ENCODE results near the gene MAP3K13.

Gene MAP3K13

DNA sequence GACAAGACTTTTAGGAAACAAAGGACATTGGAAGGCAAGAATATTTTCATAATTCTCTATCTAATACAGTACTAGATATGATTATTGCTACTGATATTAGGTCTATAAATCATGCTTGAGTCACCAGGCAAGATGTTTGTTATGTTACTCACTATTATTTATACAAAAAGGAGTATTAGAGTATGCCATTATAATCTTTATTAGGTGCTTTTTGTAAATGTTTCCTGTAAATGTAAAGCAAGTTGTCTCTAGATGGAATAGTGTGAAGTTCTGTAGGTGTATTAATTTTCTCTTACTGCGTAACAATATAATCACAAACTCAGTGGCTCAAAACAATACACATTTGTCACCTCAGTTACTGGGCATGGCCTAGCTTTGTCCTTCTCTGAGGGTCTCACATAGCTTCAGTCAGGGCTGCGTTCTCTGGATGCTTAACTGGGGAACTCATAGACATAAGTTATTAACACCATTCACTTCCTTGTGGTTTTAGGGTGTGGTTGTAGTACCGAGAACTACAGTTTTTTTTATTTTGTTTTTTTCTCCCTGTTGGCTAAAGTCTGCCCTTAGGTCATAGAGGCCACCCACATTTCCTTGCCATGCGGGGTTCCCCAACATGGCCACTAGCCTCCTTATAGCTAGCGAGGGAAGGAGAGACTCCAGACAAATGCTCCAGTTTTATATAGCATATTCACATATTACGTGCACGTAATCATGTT lies 20.3 kb upstream of the MAP3K13 start:
- no peak for TF ChIP-seq EZH2phosphoT487 (IDR thresholded peaks at IDR 0.05; ENCODE audit: borderline replicate concordance, low read length)
- TF ChIP-seq, protein P1, sequence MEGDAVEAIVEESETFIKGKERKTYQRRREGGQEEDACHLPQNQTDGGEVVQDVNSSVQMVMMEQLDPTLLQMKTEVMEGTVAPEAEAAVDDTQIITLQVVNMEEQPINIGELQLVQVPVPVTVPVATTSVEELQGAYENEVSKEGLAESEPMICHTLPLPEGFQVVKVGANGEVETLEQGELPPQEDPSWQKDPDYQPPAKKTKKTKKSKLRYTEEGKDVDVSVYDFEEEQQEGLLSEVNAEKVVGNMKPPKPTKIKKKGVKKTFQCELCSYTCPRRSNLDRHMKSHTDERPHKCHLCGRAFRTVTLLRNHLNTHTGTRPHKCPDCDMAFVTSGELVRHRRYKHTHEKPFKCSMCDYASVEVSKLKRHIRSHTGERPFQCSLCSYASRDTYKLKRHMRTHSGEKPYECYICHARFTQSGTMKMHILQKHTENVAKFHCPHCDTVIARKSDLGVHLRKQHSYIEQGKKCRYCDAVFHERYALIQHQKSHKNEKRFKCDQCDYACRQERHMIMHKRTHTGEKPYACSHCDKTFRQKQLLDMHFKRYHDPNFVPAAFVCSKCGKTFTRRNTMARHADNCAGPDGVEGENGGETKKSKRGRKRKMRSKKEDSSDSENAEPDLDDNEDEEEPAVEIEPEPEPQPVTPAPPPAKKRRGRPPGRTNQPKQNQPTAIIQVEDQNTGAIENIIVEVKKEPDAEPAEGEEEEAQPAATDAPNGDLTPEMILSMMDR (IDR thresholded peaks at IDR 0.05; ENCODE audit: low read depth, low read length, poor library complexity, severe bottlenecking): no peak
- H3K79me2 ChIP-seq (ENCODE audit: control insufficient read depth, low read length): no peaks in the 10 kb centered on the region
- no peaks in the 10 kb centered on the region for H3K9me3 ChIP-seq (ENCODE audit: control insufficient read depth, insufficient read depth, low read length)
- H3K4me3 ChIP-seq (ENCODE audit: low read length): no peak overlapping the region
- H3K4me2 ChIP-seq (ENCODE audit: low read length): no peak overlapping the region
- no peaks in the 10 kb centered on the region for H3K4me1 ChIP-seq (ENCODE audit: control insufficient read depth, low read length)
- no peaks in the 10 kb centered on the region for H3K27me3 ChIP-seq (ENCODE audit: control insufficient read depth, low read length)
- no peak overlapping the region for H3K27ac ChIP-seq (ENCODE audit: low read depth, low read length)
- H3K36me3 ChIP-seq (ENCODE audit: control insufficient read depth, low read length): no peaks in the 10 kb centered on the region
- no peaks in the 10 kb centered on the region for H4K20me1 ChIP-seq (ENCODE audit: control insufficient read depth, insufficient read depth, low read depth, low read length)
- H3K9me2 ChIP-seq (replicated peaks; ENCODE audit: control insufficient read depth, low read length): no peaks in the 10 kb centered on the region
- H3F3A ChIP-seq (ENCODE audit: control insufficient read depth, insufficient read depth): no peaks in the 10 kb centered on the region

DNA sequence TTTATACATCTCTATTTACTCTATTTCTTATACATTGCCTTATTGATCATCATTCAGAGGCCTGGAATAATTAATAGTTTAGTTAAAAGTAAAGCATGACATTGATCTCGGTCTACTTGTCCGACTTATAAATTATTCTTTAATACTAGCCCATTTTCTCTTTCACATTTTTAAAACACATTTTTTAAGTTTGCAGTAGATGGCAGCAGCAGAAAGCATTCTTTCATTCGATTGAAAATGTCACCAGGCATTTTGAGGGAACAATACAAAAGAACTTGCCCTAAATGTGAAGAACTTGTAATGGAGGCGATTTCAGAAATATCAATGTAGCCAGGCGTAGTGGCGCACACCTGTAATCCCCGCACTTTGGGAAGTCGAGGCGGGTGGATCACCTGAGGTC lies 15.5 kb upstream of the MAP3K13 start:
- Histone ChIP-seq H3K4me1 (ENCODE audit: control insufficient read depth, low read length) (no peaks in the 10 kb centered on the region), H4K20me1 (ENCODE audit: control insufficient read depth, insufficient read depth, low read depth, low read length) (no peaks in the 10 kb centered on the region), H3K9me3 (ENCODE audit: control insufficient read depth, insufficient read depth, low read length) (no peaks in the 10 kb centered on the region), H3K36me3 (ENCODE audit: control insufficient read depth, low read length) (no peaks in the 10 kb centered on the region), H3K27me3 (ENCODE audit: control insufficient read depth, low read length) (no peaks in the 10 kb centered on the region), H3K79me2 (ENCODE audit: control insufficient read depth, low read length) (no peaks in the 10 kb centered on the region), H3K9me2 (replicated peaks; ENCODE audit: control insufficient read depth, low read length) (no peaks in the 10 kb centered on the region), H3K4me2 (ENCODE audit: low read length) (no peak overlapping the region), H3K4me3 (ENCODE audit: low read length) (no peak overlapping the region), H3F3A (ENCODE audit: control insufficient read depth, insufficient read depth) (no peaks in the 10 kb centered on the region), H3K27ac (ENCODE audit: low read depth, low read length) (no peak overlapping the region)
- no peak for TF ChIP-seq EZH2phosphoT487 (IDR thresholded peaks at IDR 0.05; ENCODE audit: borderline replicate concordance, low read length)
- TF ChIP-seq, protein P1 (IDR thresholded peaks at IDR 0.05; ENCODE audit: low read depth, low read length, poor library complexity, severe bottlenecking): no peak

DNA sequence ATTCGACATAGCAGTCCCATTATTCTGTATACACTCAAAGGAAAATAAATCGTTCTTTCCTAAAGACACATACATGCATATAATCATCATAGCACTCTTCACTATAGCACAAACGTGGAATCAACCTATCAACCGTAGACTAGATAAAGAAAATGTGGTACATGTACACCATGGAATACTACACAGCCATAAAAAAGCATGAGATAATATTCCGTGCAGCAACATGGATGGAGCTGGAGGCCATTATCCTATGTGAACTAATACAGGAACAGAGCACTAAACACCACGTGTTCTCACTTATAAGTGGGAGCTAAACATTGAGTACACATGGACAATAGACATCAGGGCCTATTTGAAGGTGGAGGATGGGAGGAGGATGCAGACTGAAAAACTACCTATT lies 12.1 kb upstream of the MAP3K13 start:
- Histone ChIP-seq H3K27me3 (ENCODE audit: control insufficient read depth, low read length) (no peaks in the 10 kb centered on the region), H3K36me3 (ENCODE audit: control insufficient read depth, low read length) (no peaks in the 10 kb centered on the region), H4K20me1 (ENCODE audit: control insufficient read depth, insufficient read depth, low read depth, low read length) (no peaks in the 10 kb centered on the region), H3K4me2 (ENCODE audit: low read length) (no peak overlapping the region), H3K4me3 (ENCODE audit: low read length) (no peak overlapping the region), H3K79me2 (ENCODE audit: control insufficient read depth, low read length) (no peaks in the 10 kb centered on the region), H3K4me1 (ENCODE audit: control insufficient read depth, low read length) (no peaks in the 10 kb centered on the region), H3K27ac (ENCODE audit: low read depth, low read length) (no peak overlapping the region), H3F3A (ENCODE audit: control insufficient read depth, insufficient read depth) (no peaks in the 10 kb centered on the region), H3K9me2 (replicated peaks; ENCODE audit: control insufficient read depth, low read length) (no peaks in the 10 kb centered on the region), H3K9me3 (ENCODE audit: control insufficient read depth, insufficient read depth, low read length) (no peaks in the 10 kb centered on the region)
- TF ChIP-seq, protein P1 (IDR thresholded peaks at IDR 0.05; ENCODE audit: low read depth, low read length, poor library complexity, severe bottlenecking): no peak
- no peak for TF ChIP-seq EZH2phosphoT487 (IDR thresholded peaks at IDR 0.05; ENCODE audit: borderline replicate concordance, low read length)

All from DOHH2 (cell line).